DMS79 treated with DMSO at 0.1 percent for 48 hours (cell line): Measurements from ENCODE around the gene MYH8.

ENCODE experiments used
- DNase-seq: peaks from one replicate; lab custom pipeline; 2025; lab: John Stamatoyannopoulos, UW

MYH8 gene

DNA sequence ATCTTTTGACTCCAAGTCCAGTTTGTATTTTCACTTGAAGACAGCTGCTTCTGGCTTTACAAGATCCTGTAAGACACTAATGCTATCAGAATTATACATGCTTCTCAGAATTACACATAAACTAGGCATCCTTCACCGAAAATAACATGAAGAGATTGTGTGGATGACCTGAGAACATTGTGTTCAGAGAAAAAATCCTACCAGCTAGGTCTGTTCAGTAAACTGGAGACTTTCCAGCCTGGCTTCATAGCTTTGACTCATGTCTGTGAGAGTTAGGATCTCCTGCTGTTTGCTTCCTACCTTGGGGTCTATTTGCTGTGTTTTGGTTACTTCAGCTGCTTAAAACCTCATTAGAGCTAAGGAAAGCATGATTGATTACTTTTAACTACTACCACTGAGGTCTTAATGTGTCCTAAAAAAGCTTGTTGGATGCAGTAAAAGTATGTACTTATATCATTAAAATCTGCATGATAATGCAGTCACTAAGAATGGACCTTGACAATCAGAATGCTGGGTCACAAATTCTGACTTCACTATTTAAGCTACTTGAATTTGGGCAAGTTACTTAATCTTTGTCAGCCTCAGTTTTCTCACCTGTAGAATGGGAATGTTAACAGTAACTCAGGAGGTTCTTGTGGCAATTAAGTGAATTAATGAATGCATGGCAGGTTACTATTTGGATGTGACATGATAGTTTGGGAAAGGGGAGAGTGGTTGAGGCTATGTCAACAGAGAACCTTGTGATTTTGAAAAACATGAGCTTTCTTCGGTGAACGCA is 40.9 kb downstream of the MYH8 start:
- no peak for DNase-seq

DNA sequence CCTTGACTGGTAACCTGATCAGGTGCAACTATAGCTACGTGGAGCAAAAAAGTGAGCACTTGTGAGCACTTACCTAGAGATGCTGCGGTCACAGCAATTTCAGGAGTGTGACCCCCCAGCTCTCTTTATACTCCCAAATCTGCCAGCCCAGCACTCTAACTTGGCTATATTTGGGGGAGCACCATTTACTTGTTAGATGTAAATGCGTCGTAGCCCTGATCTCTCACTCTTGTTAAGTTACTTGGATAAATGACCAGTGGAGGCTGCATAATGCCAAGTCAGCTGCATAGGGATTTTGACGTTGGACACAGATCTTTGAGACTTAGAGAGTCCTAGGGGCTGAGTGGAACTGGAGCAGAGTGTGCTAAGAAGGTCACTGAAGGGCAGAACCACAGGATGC is 48.8 kb downstream of the MYH8 start, which contains the start of gene MYH13:
TSS of gene MYH13 (minus strand) at position 101 of the 400 bp plus-strand sequence. CDS start 8,476 bp downstream, outside the sequence.
- DNase-seq: no peak

DNA sequence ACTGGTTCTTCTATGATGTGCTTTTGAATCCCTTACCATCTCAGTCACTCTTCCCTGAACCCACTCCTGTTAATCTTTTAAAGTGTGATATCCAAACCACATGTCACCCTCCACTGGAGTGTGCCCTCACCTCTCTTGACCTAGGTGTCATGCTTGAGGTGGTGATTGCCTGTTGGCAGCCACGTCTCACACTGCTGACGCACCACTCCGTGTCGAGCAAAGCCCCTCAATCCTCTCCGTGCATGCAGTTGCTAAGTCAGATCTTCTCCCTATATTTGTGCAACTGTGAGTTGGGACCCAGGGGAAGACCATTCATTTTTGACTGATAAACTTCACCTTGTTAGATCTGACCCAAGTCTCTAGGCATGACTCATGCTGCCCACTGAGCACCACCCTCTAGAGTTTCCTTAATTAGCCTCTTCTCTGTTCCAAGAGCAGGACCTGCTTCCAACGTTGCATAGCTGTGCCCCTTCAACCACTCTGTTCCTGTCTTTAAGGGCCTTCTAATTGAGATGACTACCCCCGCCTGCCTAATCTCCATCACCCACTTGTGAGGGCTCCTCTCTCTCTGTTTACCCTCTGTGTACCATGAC is 51.6 kb downstream of the MYH8 start:
- DNase-seq: no peak

DNA sequence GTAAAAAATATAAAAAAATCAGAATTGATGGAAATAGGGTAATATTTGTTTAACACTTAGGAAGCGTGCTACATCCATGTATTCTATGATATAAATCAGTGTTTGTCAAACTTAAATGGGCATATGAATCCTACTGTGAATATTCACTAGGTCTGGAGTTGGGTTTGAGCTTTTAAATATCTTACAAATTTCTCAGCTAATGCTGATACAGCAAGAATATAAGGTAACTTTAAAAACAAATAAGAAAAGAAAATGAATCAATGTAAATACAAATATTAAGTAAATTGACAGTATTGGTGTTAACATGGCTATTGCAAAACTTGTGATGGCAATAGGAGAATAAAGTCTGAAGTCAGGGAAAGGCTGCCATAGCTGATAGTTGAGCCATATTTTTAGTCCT is 52.5 kb downstream of the MYH8 start:
- no peak for DNase-seq

DNA sequence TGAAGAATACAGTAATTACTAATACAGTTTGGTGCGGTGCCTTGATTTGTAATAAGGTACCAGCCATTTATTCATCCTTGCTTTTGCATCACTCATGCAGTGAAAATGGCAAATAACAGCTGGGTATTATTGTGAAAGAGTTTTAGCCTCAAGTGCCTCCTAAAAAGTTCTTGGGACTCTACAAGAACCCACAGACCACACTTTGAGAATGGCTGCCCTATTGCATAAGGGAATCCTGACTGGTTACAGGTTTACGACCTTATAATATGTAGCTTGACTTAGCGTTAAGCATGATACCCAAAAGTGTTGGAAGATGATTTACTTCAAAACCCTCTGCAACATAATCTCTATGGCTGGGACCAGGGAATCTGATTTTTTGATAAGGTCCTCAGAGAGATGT is 53.2 kb downstream of the MYH8 start:
- no peak for DNase-seq

DNA sequence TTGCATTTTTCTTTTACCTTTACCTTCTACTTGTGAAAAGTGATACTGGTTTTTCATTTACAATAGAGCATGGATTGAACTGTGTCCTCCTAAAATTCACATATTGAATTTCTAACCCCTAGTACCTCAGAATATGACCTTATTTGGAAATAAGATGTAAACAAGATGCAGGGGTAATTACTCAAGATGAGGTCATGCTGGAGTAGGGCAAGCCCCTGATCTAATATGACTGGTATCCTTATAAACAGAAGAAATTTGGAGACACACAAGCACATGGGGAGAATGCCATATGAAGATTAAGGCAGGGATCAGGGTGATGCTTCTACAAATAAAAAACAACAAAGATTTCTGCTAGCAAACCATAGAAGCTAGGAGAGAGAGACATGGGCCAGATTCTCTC is 61.2 kb downstream of the MYH8 start:
- DNase-seq: no peak

DNA sequence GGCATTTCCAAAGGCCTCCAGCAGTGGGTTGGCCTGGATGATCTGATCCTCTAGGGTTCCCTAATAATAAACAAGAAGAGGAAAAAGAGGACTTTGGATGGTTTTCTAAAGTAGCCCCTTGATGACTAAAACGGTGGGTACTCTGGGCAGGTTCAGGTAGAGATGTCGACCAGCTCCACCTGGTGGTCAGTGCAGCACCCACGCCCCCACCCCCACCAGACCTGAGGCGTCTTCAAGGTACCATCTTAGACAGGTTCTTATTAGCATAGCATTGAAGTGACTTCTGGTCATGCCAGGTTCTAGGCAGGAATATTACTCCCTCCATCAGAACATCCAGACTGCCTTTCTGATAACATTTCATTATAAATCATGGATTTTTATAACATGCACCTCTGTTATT is 64.0 kb downstream of the MYH8 start:
- DNase-seq: no peak

DNA sequence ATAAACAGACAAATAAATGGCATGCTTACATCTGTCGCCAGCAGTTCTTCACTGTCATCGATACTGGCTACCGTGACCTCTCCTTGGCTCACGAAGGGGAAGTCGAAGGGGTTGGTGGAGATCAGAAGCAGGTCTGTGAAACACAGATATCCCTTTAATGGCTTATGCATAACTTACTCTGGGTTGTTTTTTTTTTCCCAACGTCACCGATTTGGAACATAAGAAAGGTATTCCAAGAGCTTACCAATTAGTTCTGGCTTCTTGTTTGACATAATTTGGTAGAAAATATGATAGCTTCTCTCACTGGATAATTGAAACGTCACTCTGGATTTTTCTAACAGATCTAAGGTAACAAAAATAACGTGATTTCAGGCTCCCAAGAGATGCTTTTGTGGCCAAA is 67.1 kb downstream of the MYH8 start:
- DNase-seq: no peak

DNA sequence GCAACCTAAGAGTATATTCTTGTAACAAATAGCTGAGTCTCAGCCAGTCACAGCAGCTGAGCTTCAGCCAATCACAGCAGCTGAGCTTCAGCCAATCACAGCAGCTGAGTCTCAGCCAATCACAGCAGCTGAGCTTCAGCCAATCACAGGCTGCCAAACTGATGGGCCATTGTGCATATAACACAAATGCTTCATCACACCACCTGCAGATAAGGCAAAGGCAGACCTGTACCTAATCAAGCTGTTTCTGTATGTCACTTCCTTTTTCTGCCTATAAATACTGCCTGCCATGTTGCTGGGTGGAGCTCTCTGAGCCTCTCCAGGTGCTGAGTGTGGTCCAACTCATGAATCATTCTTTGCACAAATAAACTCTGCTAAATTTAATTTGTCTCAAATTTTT is 68.9 kb downstream of the MYH8 start:
- no peak for DNase-seq

DNA sequence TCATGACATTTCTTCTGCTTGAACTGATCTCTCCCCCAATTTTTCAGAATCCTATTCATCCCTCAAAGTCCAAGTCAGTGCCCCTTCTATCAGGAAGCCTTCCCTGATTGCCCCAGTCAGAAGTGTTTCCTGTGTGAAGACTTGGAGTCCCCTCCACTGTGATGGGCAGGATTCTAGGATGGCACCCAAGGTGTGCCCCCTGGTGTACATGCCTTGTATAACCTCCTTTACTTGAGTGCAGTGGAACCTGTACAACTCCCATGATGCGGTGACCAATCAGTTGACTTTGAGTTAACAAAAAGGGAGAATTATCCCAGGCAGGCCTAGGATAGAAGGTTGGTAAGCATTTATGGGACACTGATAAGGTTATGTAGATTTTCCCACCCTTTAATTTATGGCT is 72.3 kb downstream of the MYH8 start:
- DNase-seq: no peak

DNA sequence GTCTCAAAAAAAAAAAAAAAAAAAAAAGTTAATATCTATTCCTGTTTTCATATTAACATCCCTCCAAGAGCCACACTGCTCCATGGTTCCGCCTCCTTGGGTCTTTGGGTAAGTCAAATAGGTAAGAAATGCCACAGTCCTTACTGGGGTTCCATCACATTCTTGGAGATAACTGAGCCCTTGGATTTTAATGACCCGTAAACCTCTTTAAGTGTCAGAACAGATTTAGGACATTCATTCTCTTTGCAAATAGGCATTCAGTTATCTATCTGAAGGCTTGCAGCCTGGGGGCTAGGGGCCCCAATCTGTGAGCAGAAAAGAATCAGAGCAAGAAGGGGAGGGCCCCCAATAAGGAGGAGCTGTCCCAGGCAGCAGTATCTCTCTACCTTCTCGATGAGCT is 76.9 kb downstream of the MYH8 start:
- no peak for DNase-seq
